GM18520 (cell line): ENCODE results near the gene GLCE.
"Not testable (repeated sequence)": the region's sequence is repeated elsewhere in the genome, so short reads cannot be mapped to it uniquely, and the experiment has no call there.

Source experiments
- ATAC-seq: cut with Tn5 transposase; IDR thresholded peaks from one replicate; pipeline ENCODE4 v1.9.1; 2021; ENCODE audit not compliant: unreplicated experiment

The GLCE gene

DNA sequence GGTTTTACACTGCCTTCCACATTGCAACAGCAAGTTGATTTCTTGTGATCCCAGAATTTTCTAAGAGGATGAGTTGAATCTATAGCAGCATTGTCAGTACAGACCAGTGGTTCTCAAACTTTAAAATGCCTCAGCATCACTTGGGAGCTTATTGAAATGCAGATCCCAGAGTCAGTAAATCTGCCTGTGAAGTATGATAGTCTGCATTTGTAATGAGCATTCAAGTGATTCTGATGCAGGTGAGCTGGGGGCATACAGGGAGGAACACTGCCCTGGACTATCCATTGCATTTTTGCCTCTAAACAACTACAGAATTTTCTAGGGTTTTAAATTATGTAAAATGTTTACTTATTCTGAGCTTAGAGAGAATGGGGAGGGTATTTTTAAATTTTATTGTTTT lies 110.8 kb downstream of the GLCE start:
- ATAC-seq: no peak

- ATAC-seq: no peak
These were observed 111.7 kb downstream of the GLCE start for GRCh38 chr15:69272139-69272538.

- no peak for ATAC-seq
These were observed 112.5 kb downstream of the GLCE start for GRCh38 chr15:69272891-69273290.

DNA sequence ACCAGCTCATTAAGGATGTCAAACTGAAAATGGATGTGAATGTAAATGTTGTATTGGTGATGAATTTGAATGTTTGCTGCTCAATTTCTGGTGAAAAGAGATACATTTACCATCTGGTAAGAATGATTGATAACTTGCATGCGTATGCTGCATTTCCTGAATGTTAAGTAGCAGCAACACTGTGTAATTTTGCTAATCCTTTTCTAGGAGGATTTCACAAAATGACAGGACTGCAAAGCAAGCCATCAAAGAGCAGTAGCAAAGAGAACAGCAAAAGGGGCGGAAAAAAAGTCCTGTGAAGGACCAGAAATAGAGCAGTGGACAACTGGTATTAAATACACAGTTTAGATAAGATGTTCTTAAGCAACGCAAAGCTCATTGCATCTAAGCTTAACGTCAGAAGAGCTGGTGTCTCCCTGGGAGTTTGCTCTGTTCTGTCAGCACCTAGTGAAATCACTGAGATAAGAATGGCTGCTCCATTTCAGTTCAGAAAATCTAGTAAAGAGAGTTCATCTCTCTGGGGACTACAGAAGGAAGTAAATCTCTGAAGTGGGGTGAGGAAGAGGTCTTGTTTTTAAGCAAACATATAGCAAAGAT lies 114.7 kb downstream of the GLCE start:
- no peak for ATAC-seq

DNA sequence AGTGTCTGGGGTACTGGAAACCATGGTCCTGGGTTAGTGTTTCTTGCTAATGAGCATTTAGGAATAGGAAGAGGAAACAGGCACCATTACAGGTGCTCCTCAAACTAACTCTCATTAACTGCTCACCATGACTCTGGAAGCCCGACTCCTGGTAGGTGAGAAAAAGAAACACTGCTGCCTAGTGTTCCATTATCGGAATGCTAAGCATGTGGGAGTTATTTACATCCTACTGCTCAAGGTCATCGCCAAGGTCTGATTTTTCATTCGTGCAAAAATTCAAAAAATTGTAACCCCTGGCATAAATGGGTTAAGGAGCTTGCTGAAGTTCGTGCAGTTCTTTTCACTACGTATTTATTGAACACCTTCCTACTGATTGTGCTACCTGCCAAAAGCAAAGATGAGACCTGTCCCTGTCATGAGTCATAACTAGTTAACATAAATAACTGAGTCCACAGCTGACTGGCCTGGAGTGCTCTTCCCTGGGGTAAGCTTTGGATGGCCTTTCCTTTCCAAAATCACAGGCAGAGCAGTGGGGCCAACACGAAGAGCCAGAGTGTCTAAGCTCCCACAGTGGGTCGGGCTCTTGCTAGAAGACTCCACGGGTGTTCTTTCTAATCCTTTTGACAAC lies 115.6 kb downstream of the GLCE start:
- ATAC-seq: no peak

DNA sequence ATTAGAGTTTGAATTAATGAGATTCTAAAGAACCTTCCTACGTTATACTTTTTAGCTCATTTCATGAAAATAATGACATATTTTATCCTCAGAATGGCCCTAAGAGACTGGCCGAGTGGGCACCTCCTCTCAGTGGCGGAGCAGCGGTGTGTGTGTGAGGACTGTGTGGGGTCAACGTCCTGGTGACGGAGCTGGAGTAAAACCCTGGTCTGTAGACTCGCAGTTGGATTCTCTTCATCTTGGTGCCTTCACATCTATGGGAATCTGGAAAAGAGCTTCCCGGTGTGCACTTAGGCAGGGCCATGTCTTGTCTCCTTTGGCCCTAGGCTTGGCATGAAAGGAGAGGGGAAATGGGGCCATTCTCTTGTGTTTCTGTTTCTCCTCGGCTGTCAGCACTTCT lies 116.9 kb downstream of the GLCE start:
- ATAC-seq: no peak

GRCh38 chr15:69279636-69280035 lies 119.2 kb downstream of the GLCE start:
- ATAC-seq: no peak

DNA sequence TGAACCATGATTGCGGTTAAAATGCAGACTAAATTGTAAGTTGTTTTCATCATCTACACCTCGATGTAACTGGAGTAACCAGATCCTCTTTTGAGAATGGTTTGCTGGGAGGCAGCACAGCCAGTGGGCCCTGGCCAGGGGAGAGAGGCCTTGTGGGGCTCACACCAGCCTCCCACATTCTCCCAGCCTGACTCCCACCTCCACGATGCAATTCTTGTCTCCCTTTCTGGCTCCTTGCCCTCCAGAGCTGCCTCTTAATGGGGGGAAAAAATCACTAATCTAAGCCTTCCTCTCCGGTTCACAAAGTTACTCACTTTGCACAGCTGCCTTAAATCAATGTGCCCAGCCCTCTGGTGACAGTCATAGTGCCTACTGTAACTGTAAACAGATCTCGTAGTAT lies 120.3 kb downstream of the GLCE start:
- ATAC-seq: no peak

DNA sequence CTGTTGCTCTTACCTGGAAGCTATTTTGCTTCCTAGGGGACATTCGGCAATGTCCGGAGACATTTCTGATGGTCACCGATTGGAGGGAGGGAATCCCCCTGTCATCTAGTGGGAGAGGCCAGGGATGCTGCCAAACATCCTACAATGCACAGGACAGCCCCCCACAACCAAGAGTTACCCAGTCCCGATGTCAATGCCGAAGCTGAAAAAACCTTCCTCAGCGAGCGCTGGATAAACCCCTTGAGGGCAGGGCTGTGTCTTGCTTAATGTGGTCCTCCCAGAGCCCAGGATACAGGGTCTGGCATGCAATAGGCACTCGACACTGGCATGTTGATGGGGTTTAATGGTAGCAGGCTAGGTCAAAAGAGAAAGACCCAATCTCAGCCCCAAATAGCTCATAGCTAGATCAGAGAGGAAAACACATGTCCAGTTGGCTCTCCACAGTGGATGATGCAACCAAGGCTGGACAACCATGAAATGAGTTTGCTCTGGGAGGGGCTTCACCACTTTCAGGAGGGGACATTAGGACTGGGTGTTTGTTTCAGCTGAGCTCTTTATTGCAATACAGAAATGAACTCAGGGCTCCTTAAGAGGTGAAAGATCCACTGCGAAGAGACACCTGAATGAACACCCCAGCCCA lies 121.8 kb downstream of the GLCE start:
- ATAC-seq: no peak

DNA sequence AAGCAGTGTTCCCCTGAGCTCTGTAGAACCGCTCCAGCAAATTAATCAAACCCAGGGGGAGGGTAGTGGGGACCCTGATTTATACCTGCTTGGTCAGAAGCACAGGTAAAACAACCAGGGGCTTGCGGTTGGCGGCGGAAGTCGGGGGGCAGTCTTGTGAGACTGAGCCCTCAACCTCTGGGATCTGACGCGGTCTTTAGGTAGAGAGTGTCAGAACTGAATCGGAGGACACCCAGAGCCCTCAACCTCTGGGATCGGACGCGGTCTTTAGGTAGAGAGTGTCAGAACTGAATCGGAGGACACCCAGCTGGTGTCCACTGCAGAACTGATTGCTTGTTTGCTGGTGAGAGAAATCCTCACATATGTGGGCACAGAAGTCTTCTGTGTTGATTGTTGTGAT lies 125.4 kb downstream of the GLCE start:
- ATAC-seq: no peak

- ATAC-seq: no peak
These were observed 127.6 kb downstream of the GLCE start for GRCh38 chr15:69288011-69288410.

DNA sequence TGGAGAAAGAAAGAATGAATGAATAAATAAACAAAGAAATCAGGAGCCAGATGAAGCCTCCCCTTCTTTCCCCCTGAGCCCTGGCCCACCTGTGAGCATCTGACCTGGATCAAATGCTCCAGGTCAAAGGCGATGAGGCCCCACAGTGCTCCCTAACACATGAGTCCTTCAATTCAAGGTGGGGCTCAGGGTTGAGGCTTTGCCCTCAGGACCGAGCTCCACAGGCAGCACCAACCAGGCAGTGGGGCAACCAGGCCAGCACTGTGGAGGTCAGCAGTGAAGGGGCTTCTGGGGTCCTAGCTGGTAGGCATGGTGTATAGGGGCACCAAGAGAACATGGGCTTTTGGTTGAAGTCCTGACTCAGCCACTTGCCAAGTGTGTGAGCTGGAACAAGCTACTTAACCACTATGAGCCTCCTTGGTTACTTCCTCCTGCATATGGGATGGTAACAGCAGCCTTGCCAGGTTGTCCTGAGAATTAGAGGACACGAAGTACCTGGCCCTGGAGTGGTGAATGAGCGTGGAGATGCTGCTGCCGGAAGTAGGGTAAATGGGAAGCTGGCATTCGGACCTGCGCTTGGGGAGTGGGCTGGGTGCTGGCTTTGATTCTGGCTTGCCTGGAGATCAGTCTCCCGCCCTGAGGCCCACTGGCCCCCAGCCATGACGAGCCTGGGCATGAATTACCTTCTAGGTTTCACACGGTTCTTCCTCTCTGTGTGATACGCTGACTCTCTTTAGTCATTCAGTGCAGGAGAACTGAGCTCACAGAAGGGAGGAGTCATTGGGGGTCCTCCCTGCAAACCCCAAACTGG lies 128.3 kb downstream of the GLCE start:
- no peak for ATAC-seq

- ATAC-seq: no peak
These were observed 129.1 kb downstream of the GLCE start for GRCh38 chr15:69289342-69290146.

DNA sequence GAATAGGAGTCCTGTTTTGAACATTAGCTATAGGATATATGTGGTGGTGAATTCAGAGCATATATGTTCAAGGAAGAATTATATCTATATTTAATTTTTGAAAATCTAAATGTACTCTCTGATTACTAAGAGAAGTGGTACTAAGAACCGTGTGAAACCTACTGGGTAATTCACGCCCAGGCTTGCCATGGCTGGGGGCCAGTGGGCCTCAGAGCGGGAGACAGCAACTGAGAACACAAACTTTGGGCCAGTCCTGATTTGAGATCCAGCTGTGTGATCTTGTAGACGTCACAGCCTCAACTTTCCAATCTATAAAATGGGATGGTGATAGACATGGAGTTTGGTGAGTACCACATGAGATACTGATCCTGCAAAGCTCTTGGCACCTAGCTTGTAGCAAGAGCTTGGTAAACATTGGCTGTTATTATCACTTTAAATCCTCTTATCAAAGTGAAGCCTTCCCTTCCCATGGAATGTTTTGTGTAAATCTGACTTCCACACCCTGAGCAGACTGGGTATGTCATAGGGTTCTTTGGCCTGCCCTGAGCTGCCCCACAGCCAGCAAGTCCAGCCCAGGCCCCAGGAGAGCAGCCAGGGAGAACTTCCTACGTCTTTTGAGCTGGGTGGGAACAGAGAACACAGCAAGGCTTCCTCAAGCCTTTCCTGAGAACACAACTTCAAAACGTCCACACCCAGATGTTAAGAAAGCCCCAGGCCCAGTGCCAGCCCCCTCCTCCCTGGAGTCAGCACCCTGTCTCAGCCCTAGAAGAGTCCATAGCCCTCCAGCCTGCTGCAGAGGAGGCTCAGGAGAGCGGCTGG lies 130.1 kb downstream of the GLCE start:
- no peak for ATAC-seq

- not testable (repeated sequence) for ATAC-seq
These were observed 131.2 kb downstream of the GLCE start for GRCh38 chr15:69291651-69292050.

DNA sequence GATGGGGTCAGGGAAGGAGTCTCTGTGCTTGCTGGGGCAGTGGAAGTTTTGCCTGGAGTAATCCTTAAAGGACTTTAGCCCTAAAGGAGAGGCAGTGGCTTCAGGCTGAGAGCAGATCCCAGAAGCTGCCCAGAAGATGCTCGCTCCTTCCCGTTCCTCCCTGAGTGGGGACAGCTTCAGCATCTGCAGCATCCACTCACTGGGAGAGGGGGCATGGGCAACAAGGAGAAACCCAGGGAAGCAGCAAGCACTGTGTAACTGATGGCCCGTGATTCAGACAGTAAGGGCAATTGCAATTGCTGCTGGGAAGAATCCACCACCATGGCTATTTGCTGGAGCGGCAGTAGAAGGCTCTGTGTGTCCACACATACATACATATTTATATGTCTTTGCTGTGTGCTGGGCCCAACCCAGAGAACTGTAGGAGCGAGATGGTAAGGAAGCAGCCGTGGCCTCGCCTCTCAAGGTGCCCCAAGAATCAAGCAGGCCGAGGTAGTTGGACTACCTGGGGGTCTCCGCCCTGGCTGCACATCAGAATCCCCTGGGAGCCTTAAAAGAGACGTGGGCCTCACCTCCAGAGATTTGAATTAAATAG lies 132.5 kb downstream of the GLCE start:
- ATAC-seq: no peak

DNA sequence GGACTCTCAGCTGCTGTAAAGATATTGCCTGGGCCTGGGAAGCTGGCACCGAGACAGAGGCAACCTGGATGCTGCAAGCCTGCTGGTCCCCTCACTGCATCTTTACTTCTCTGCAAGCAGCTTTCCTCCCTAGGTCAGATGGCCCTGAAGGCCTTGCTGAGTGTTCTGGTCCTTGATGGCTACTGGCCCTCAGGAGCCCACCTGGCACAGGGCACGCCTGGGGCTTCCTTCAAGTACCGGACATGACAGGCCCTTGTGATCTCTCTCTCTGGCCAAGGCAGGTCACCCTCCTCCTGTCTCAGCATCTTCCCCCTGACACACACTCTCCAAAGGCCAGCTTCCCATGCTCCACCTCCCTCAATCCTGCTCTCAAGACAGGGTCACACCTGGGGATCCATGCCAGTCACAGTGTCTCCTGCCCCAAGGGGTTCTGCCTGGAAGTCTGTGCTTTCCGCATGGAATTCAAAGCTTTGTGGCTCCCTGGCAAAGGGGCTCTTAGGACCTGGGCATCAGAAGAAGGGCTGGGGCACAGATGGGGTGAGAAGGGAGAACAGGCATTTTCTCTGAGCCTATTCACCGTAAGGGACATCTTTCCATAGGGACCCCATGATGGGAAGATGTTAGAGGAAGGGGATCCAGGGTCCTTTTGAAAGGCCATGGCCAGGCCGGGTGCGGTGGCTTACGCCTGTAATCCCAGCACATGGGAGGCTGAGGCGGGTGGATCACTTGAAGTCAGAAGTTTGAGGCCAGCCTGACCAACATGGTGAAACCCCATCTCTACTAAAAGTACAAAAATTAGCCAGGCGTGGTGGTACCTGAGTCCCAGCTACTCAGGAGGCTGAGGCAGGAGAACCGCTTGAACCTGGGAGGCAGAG lies 133.5 kb downstream of the GLCE start:
- ATAC-seq: no peak

- no peak for ATAC-seq
These were observed 136.2 kb downstream of the GLCE start for GRCh38 chr15:69296606-69297005.
